GM23338 (cell line): ENCODE data around the gene DSCAML1. TPM values are rescaled to one million over a fixed set of nuclear protein-coding genes. Genes with fewer than 3 reads are reported as not detected.

Source experiments
- ATAC-seq: fragments of 200-7000 bp; cut with Tn5 transposase; 3 replicates; pipeline ENCODE4 v1.9.1; 2020
- DNase-seq: peaks from one replicate; pipeline ENCODE4 v3.0.0-alpha.2; 2015; ENCODE audit warnings: low spot score
- H2AFZ ChIP-seq: fragments of 200-600 bp; sonication (generic); 2 replicates; pipeline ENCODE4 v1.8.0; 2016; ENCODE audit warnings: antibody characterized with exemption, mild to moderate bottlenecking, moderate library complexity
- H3F3A ChIP-seq: fragments of 200-600 bp; sonication (generic); replicated peaks from 2 replicates; pipeline ENCODE4 v1.8.0; 2017; ENCODE audit warnings: antibody characterized with exemption, mixed run types, low read depth
- H3K27ac ChIP-seq: fragments of 200-600 bp; sonication (generic); 2 replicates; pipeline ENCODE4 v1.6.1; 2016; ENCODE audit warnings: low read depth
- H3K27me3 ChIP-seq: fragments of 200-600 bp; sonication (generic); 2 replicates; pipeline ENCODE4 v1.8.0; 2016; ENCODE audit warnings: mild to moderate bottlenecking, mixed run types, moderate library complexity; ENCODE audit not compliant: insufficient read depth
- H3K36me3 ChIP-seq: fragments of 200-600 bp; sonication (generic); 2 replicates; pipeline ENCODE4 v1.8.0; 2016; ENCODE audit warnings: mild to moderate bottlenecking; ENCODE audit not compliant: insufficient read depth
- H3K4me1 ChIP-seq: fragments of 200-600 bp; sonication (generic); 2 replicates; pipeline ENCODE4 v1.8.0; 2016; ENCODE audit warnings: mild to moderate bottlenecking, moderate library complexity; ENCODE audit not compliant: insufficient read depth
- H3K4me2 ChIP-seq: fragments of 200-600 bp; sonication (generic); 2 replicates; pipeline ENCODE4 v1.7.1; 2017; ENCODE audit warnings: mixed run types
- H3K4me3 ChIP-seq: fragments of 200-600 bp; sonication (generic); 2 replicates; pipeline ENCODE4 v1.6.1; 2016; ENCODE audit warnings: mixed run types
- H3K79me2 ChIP-seq: fragments of 200-600 bp; sonication (generic); replicated peaks from 2 replicates; pipeline ENCODE4 v1.8.0; 2017; ENCODE audit warnings: mild to moderate bottlenecking; ENCODE audit not compliant: insufficient read depth
- H3K9me2 ChIP-seq: fragments of 200-600 bp; sonication (generic); 2 replicates; pipeline ENCODE4 v1.8.0; 2017; ENCODE audit not compliant: insufficient read depth
- H4K20me1 ChIP-seq: fragments of 200-600 bp; sonication (generic); replicated peaks from 2 replicates; pipeline ENCODE4 v1.8.0; 2017; ENCODE audit warnings: mild to moderate bottlenecking; ENCODE audit not compliant: insufficient read depth
- H3K27ac Mint-ChIP-seq: 2 replicates; pipeline ENCODE4 v1.8.0; 2020; ENCODE audit warnings: inconsistent platforms, mild to moderate bottlenecking, moderate library complexity, mixed read lengths
- H3K27me3 Mint-ChIP-seq: 3 replicates; pipeline ENCODE4 v1.8.0; 2022; ENCODE audit warnings: low read depth, mild to moderate bottlenecking, moderate library complexity, mixed read lengths, inconsistent platforms; ENCODE audit not compliant: insufficient read depth, poor library complexity
- H3K36me3 Mint-ChIP-seq: 3 replicates; pipeline ENCODE4 v1.8.0; 2021; ENCODE audit warnings: low read depth, mild to moderate bottlenecking, inconsistent platforms, moderate library complexity, mixed read lengths
- H3K4me1 Mint-ChIP-seq: 3 replicates; pipeline ENCODE4 v1.8.0; 2020; ENCODE audit warnings: mild to moderate bottlenecking, inconsistent platforms, mixed read lengths
- H3K4me3 Mint-ChIP-seq: 3 replicates; pipeline ENCODE4 v1.8.0; 2021; ENCODE audit warnings: moderate library complexity, mild to moderate bottlenecking, inconsistent platforms, mixed read lengths
- H3K9me3 Mint-ChIP-seq: 3 replicates; pipeline ENCODE4 v1.8.0; 2020; ENCODE audit warnings: moderate library complexity, mild to moderate bottlenecking, inconsistent platforms, mixed read lengths
- CREB1 ChIP-seq: fragments of 250-450 bp; sonication (Bioruptor Pico); IDR thresholded peaks from 2 replicates; pipeline ENCODE4 v1.5.0; 2020; ENCODE audit warnings: low read depth, mild to moderate bottlenecking, moderate library complexity
- ETS1 ChIP-seq: IDR thresholded peaks from 2 replicates; pipeline ENCODE4 v1.6.1; 2016; ENCODE audit warnings: antibody characterized with exemption
- EZH2 ChIP-seq: fragments of 200-600 bp; sonication (generic); IDR thresholded peaks from one replicate; pipeline ENCODE4 v1.8.0; 2017; ENCODE audit warnings: antibody characterized with exemption, mild to moderate bottlenecking, low read depth; ENCODE audit not compliant: unreplicated experiment
- JUNB ChIP-seq: IDR thresholded peaks from one replicate; pipeline ENCODE4 v1.6.1; 2016; ENCODE audit warnings: antibody characterized with exemption; ENCODE audit not compliant: unreplicated experiment
- NANOG ChIP-seq: IDR thresholded peaks from 2 replicates; pipeline ENCODE4 v1.6.1; 2016; ENCODE audit warnings: antibody characterized with exemption, borderline replicate concordance
- POLR2AphosphoS5 ChIP-seq: IDR thresholded peaks from 2 replicates; pipeline ENCODE4 v1.6.1; 2016; ENCODE audit warnings: antibody characterized with exemption, low read depth
- STAT1 ChIP-seq: IDR thresholded peaks from one replicate; pipeline ENCODE4 v1.6.1; 2016; ENCODE audit warnings: antibody characterized with exemption; ENCODE audit not compliant: unreplicated experiment
- ZNF114 ChIP-seq: fragments of 250-450 bp; sonication (Bioruptor Pico); IDR thresholded peaks from 2 replicates; pipeline ENCODE4 v1.5.0; 2020; ENCODE audit warnings: mild to moderate bottlenecking, moderate library complexity
- ZNF331 ChIP-seq: fragments of 250-450 bp; sonication (Bioruptor Pico); IDR thresholded peaks from 2 replicates; pipeline ENCODE4 v1.5.0; 2020; ENCODE audit warnings: low read depth, mild to moderate bottlenecking, moderate library complexity
- ZNF462 ChIP-seq: fragments of 250-450 bp; sonication (Bioruptor Pico); IDR thresholded peaks from 2 replicates; pipeline ENCODE4 v1.5.0; 2020; ENCODE audit warnings: mild to moderate bottlenecking, moderate library complexity
- polyA plus RNA-seq: library from polyadenylated mRNA; unstranded; fragments of >200 nt; fragmentation: Nextera tagmentation; extraction: Ambion mirVana; gene quantifications from 2 replicates; pipeline ENCODE4 v1.2.1, GENCODE V29; 2016
- total RNA-seq: library from RNA; depleted of rRNA; stranded (reverse); fragments of >200 nt; shearing (Covaris generic); gene quantifications from 2 replicates; pipeline ENCODE4 v1.2.3, GENCODE V29; 2014
- TF ChIP-seq, protein P1 (sequence below), 2 experiments: fragments of 200-600 bp in 1 of 2; sonication (generic) in 1 of 2; conservative IDR thresholded peaks; 2 replicates each; pipeline versions ENCODE4 v1.5.1 to v1.6.1; 2016 to 2017; ENCODE audit warnings: antibody characterized with exemption in 2 of 2, low read depth in 2 of 2, mild to moderate bottlenecking in 2 of 2, moderate library complexity in 1 of 2

The DSCAML1 gene
- total and polyA plus RNA-seq, 2 experiments from 2014 or later, result 0.17 TPM; not detected in 1

DNA sequence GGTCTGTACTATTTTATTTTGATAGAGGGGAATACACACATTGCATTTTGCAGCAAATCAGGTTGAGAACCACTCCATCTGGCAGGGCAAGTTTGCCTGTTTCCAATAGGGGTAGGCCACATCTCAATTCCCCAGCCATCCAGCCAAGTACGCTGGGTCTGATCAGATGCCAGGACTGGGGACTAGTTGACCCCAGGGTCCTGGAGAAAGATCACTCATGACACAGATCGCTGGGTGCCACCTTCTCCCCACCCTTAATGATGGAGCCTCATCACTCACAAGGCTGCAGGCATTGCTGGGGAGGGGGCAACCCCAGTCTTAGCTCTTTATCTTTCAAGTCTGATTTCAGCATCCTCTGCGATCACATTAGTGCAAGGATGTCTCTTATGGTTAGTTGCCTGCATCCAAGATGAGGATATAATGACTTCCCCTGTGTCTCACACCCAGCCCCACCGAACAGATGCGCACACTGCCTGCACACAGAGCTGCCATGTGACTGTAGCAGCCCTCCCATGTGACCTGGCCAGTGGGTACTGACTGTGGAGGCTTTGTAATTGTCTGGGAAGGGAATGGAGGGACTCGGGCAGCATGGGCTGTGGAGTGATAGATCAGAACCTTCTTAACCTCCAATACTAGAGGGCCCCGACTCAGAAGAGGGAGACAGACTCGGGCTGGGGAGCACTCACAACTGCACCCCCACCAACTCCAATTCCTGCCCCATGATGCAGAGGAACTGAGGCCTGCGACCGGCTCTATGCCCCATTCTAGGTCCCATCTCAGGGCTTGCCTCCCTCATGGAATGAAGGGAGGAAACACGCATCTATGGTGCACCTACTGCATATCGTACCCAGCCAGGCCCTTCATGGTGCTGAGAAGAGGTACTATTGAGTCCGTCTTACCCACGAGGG lies 155.8 kb downstream of the DSCAML1 start:
- Histone ChIP-seq H3K27me3 (no peaks in the 10 kb centered on the region), H3K4me3 (no peak overlapping the region), H4K20me1 (no peaks in the 10 kb centered on the region), H3K79me2 (no peaks in the 10 kb centered on the region), H3K9me2 (no peaks in the 10 kb centered on the region), H3K4me2 (no peak overlapping the region), H2AFZ (no peak overlapping the region), H3K4me1 (no peaks in the 10 kb centered on the region), H3F3A (no peaks in the 10 kb centered on the region), H3K36me3 (no peaks in the 10 kb centered on the region), H3K27ac (no peak overlapping the region)
- no peak overlapping the region for H3K27ac Mint-ChIP-seq
- TF ChIP-seq ZNF114 (CRISPR knock-in tag) (no peak), EZH2 (no peak), POLR2AphosphoS5 (no peak), ZNF331 (CRISPR knock-in tag) (no peak), NANOG (no peak), ZNF462 (CRISPR knock-in tag) (no peak), CREB1 (CRISPR knock-in tag) (no peak), JUNB (no peak), ETS1 (no peak), STAT1 (no peak)
- TF ChIP-seq, protein P1, sequence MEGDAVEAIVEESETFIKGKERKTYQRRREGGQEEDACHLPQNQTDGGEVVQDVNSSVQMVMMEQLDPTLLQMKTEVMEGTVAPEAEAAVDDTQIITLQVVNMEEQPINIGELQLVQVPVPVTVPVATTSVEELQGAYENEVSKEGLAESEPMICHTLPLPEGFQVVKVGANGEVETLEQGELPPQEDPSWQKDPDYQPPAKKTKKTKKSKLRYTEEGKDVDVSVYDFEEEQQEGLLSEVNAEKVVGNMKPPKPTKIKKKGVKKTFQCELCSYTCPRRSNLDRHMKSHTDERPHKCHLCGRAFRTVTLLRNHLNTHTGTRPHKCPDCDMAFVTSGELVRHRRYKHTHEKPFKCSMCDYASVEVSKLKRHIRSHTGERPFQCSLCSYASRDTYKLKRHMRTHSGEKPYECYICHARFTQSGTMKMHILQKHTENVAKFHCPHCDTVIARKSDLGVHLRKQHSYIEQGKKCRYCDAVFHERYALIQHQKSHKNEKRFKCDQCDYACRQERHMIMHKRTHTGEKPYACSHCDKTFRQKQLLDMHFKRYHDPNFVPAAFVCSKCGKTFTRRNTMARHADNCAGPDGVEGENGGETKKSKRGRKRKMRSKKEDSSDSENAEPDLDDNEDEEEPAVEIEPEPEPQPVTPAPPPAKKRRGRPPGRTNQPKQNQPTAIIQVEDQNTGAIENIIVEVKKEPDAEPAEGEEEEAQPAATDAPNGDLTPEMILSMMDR (conservative IDR thresholded peaks at IDR 0.05; ENCODE audit: low read depth in 2 of 2), result no peak
- ATAC-seq (no peak), DNase-seq (no peak)
- no peak overlapping the region for H3K4me3 Mint-ChIP-seq
- H3K9me3 Mint-ChIP-seq, result no peaks in the 10 kb centered on the region
- H3K27me3 Mint-ChIP-seq, result no peaks in the 10 kb centered on the region
- H3K4me1 Mint-ChIP-seq, result peaks cover 12% of the 10 kb centered on the region; the same call in 2 of the 3 replicates
- H3K36me3 Mint-ChIP-seq, result no peaks in the 10 kb centered on the region
